Measurements from ENCODE around the gene NTNG2. TPM values are rescaled to one million over a fixed set of nuclear protein-coding genes. Genes with fewer than 3 reads are reported as not detected.
A peak's percentile ranks its signal among the peaks of the same experiment; 100 is the strongest.

NTNG2 gene
- total and polyA plus RNA-seq, 12 donors = 0.37 to 21.6 (median 4.7) TPM

DNA sequence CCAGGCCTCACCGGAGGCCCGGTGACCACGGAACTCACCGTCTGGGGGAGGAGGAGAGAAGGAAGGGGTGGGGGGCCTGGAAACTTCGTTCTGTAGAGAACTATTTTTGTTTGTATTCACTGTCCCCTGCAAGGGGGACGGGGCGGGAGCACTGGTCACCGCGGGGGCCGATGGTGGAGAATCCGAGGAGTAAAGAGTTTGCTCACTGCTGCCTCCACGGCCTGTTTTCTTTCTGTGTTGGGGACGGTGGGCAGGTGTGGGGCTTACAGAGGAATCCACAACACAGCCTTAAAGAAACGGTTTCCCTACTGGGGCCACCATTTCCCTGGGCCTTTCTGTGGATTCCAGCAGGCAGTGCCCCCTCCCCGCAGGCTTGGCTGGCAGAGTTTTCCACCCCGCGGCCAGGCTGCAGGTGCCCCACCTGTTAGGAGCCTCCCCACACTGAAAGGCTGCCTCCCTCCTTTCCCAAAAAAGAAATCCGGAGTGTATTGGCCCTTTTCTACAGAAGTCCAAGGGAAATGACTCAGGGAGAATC is 80.8 kb downstream of the NTNG2 start:
- Histone ChIP-seq H3K27me3 (no peaks in the 10 kb centered on the region), H3K36me3 (replicated peaks in 1 of 2) (no peaks in the 10 kb centered on the region), H3K4me3 (peak overlapping the region in 3 of 4 donors; percentile 30 to 72 (median 37)), H3K9me3 (replicated peaks in 1 of 3) (no peaks in the 10 kb centered on the region), H3K4me1 (replicated peaks in 1 of 2) (peaks cover 14 to 41% of the 10 kb centered on the region in 2 donors), H3K27ac (peak overlapping the region in 4 of 5 donors; percentile 7 to 91 (median 66))
- intact Hi-C loops (cut with DNase I) = no loop called here
- DNase-seq = peak in 3 of 7 donors; percentile 30 to 40 (median 35)
- TF ChIP-seq POLR2A (IDR thresholded peaks at IDR 0.05) = peak in 1 of 2 donors; percentile 32
- TF ChIP-seq, protein P1, sequence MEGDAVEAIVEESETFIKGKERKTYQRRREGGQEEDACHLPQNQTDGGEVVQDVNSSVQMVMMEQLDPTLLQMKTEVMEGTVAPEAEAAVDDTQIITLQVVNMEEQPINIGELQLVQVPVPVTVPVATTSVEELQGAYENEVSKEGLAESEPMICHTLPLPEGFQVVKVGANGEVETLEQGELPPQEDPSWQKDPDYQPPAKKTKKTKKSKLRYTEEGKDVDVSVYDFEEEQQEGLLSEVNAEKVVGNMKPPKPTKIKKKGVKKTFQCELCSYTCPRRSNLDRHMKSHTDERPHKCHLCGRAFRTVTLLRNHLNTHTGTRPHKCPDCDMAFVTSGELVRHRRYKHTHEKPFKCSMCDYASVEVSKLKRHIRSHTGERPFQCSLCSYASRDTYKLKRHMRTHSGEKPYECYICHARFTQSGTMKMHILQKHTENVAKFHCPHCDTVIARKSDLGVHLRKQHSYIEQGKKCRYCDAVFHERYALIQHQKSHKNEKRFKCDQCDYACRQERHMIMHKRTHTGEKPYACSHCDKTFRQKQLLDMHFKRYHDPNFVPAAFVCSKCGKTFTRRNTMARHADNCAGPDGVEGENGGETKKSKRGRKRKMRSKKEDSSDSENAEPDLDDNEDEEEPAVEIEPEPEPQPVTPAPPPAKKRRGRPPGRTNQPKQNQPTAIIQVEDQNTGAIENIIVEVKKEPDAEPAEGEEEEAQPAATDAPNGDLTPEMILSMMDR (IDR thresholded peaks at IDR 0.05) = no peak
- 12 to 27% (median 14%) methylated on average over 16 to 18 of the region's 18 CpGs for WGBS, 4 donors

GRCh38 chr9:132243156-132244074 is 81.6 kb downstream of the NTNG2 start:
- Histone ChIP-seq H3K36me3 (replicated peaks in 1 of 2) (no peaks in the 10 kb centered on the region), H3K27me3 (no peaks in the 10 kb centered on the region), H3K4me1 (replicated peaks in 1 of 2) (peaks cover 14 to 41% of the 10 kb centered on the region in 2 donors), H3K9me3 (replicated peaks in 1 of 3) (no peaks in the 10 kb centered on the region), H3K4me3 (peak overlapping the region in 1 of 4 donors; percentile 72), H3K27ac (peak overlapping the region in 2 of 5 donors; percentile 91)
- DNase-seq = peak in 5 of 7 donors; percentile 47 to 70 (median 59)
- TF ChIP-seq POLR2A (IDR thresholded peaks at IDR 0.05) = no peak
- TF ChIP-seq, protein P1 (IDR thresholded peaks at IDR 0.05) = no peak
- WGBS, 4 donors = 70 to 78% (median 75%) methylated on average over 13 to 19 of the region's 19 CpGs
- intact Hi-C loops (cut with DNase I) = no loop called here

- peak; percentile 83 to 95 (median 92) for DNase-seq
- WGBS, 4 donors = 42 to 51% (median 42%) methylated on average over 10 to 19 of the region's 19 CpGs
Measured at GRCh38 chr9:132244582-132245455, 83.0 kb downstream of the NTNG2 start.

More at GRCh38 chr9:132244582-132245455, 83.0 kb downstream of the NTNG2 start:
- TF ChIP-seq, protein P1 (IDR thresholded peaks at IDR 0.05) = no peak
- peak in 1 of 2 donors; percentile 36 for TF ChIP-seq POLR2A (IDR thresholded peaks at IDR 0.05)
- Histone ChIP-seq H3K36me3 (replicated peaks in 1 of 2) (no peaks in the 10 kb centered on the region), H3K4me3 (no peak overlapping the region), H3K27me3 (no peaks in the 10 kb centered on the region), H3K27ac (peak overlapping the region; percentile 6 to 91 (median 76)), H3K4me1 (replicated peaks in 1 of 2) (peaks cover 14 to 41% of the 10 kb centered on the region in 2 donors), H3K9me3 (replicated peaks in 1 of 3) (no peaks in the 10 kb centered on the region)
- intact Hi-C loops (cut with DNase I) = loop anchor here in 1 of 2 donors (5.0 kb wide), 1 partner anchor 483 kb away; no protein-coding TSS in a partner anchor

Measured in adrenal gland (tissue), 12 donors.